Neural progenitor cell (in vitro differentiated cells): ENCODE measurements around the gene GRID1.

ENCODE experiments used
- EZH2 ChIP-seq: fragments of 200-600 bp; sonication (generic); IDR thresholded peaks from 2 replicates; pipeline ENCODE4 v1.6.1; 2017; ENCODE audit warnings: antibody characterized with exemption, mild to moderate bottlenecking, moderate library complexity
- TF ChIP-seq, protein P1 (sequence below): fragments of 200-600 bp; sonication (generic); IDR thresholded peaks from 2 replicates; pipeline ENCODE4 v1.5.1; 2017; ENCODE audit warnings: antibody characterized with exemption, mild to moderate bottlenecking

DNA sequence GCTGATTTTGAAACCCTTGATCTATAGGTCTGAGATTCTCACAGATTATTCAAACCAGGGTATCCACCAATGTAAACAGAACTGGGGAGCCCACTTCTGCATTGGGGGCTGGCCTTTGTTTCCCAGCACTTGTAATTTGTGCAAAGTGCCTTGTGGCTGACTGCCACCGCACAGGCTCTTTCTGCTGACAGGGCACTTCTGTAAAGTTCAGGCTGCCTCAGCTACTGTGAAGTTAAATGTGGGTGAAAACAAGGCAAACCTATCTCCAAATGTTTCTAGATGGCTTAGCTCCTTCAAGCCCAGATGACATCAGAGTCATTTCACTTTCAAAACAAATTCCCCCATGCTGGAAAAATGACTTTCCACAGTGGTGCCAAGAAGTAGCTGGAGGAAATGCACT is 54.7 kb downstream of the GRID1 start:
- TF ChIP-seq, protein P1, sequence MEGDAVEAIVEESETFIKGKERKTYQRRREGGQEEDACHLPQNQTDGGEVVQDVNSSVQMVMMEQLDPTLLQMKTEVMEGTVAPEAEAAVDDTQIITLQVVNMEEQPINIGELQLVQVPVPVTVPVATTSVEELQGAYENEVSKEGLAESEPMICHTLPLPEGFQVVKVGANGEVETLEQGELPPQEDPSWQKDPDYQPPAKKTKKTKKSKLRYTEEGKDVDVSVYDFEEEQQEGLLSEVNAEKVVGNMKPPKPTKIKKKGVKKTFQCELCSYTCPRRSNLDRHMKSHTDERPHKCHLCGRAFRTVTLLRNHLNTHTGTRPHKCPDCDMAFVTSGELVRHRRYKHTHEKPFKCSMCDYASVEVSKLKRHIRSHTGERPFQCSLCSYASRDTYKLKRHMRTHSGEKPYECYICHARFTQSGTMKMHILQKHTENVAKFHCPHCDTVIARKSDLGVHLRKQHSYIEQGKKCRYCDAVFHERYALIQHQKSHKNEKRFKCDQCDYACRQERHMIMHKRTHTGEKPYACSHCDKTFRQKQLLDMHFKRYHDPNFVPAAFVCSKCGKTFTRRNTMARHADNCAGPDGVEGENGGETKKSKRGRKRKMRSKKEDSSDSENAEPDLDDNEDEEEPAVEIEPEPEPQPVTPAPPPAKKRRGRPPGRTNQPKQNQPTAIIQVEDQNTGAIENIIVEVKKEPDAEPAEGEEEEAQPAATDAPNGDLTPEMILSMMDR = no peak
- no peak for TF ChIP-seq EZH2
